Heart right ventricle (tissue), 16 donors: Measurements from ENCODE around the gene BARHL1. TPM values are rescaled to one million over a fixed set of nuclear protein-coding genes. Genes with fewer than 3 reads are reported as not detected.

Experiments
- ATAC-seq, 8 donors: fragments of 200-7000 bp; cut with Tn5 transposase; one replicate each; pipeline ENCODE4 v1.9.1; 2020; ENCODE audit warnings: mild to moderate bottlenecking in 8 of 8, moderate library complexity in 8 of 8, moderate number of reproducible peaks in 1 of 8
- DNase-seq, 2 donors: peaks; one replicate each; pipeline ENCODE4 v3.0.0-alpha.2; 2020
- H3K27ac ChIP-seq, 10 donors: fragments of 200-600 bp; sonication (generic) in 2 of 10; one replicate each; pipeline versions ENCODE4 v1.5.0 to v1.8.0; 2020 to 2022; ENCODE audit warnings: mild to moderate bottlenecking in 3 of 10
- H3K27me3 ChIP-seq, 7 donors: fragments of 200-600 bp; one replicate each; pipeline ENCODE4 v1.8.0; 2021 to 2022; ENCODE audit warnings: mild to moderate bottlenecking in 2 of 7
- H3K36me3 ChIP-seq, 9 donors: fragments of 200-600 bp; sonication (generic) in 1 of 9; one replicate each; pipeline versions ENCODE4 v1.5.0 to v1.8.0; 2020 to 2022; ENCODE audit warnings: mild to moderate bottlenecking in 2 of 9
- H3K4me1 ChIP-seq, 9 donors: fragments of 200-600 bp; sonication (generic) in 1 of 9; one replicate each; pipeline versions ENCODE4 v1.5.0 to v1.8.0; 2020 to 2022; ENCODE audit warnings: mild to moderate bottlenecking in 4 of 9
- H3K4me3 ChIP-seq, 10 donors: fragments of 200-600 bp; sonication (generic) in 2 of 10; one replicate each; pipeline versions ENCODE4 v1.5.0 to v1.8.0; 2020 to 2022; ENCODE audit warnings: mild to moderate bottlenecking in 7 of 10, moderate library complexity in 2 of 10
- H3K9me3 ChIP-seq, 11 donors: fragments of 200-600 bp in 10 of 11; sonication (generic) in 2 of 11; one replicate each; pipeline versions ENCODE4 v1.5.0 to v1.8.0; 2013 to 2022; ENCODE audit warnings: mild to moderate bottlenecking in 2 of 11, control low read depth in 1 of 11, moderate library complexity in 1 of 11
- CTCF ChIP-seq, 9 donors: fragments of 200-600 bp; sonication (generic) in 2 of 9; IDR thresholded peaks; one replicate each; pipeline versions ENCODE4 v1.5.0 to v1.8.0; 2021 to 2022; ENCODE audit warnings: antibody characterized with exemption in 9 of 9, mild to moderate bottlenecking in 5 of 9, moderate library complexity in 1 of 9
- WGBS, 2 donors: extraction: QIAGEN DNeasy Blood & Tissue Kit; methylation state at CpG; one replicate each; pipeline ENCODE4 v1.1.7; 2013; ENCODE audit warnings: inconsistent platforms in 1 of 2; 5-methylcytosine and 5-hydroxymethylcytosine counted together
- intact Hi-C, 10 donors: fragments of 100-400 bp; cut with DNase I; formaldehyde crosslinking; loops; one replicate each; pipeline versions ENCODE4 v1.11.1 to v1.14.2; 2022
- polyA plus RNA-seq, 2 donors: library from polyadenylated mRNA; stranded (reverse); fragments of 200-250 nt; gene quantifications; one replicate each; pipeline ENCODE4 v1.2.3, GENCODE V29; 2013
- total RNA-seq, 10 donors: library from RNA; stranded (reverse); fragmentation: NEBNext Ultra II Directional in 3 of 10; extraction: Animal tissue kit (Norgen Biotek cat#: 25700) in 3 of 10; gene quantifications; one replicate each; pipeline versions ENCODE4 v1.2.1 to v1.2.4, GENCODE V29; 2021 to 2023
- donor health status: Arrhythmogenic right ventricular cardiomyopathy.
- donor health status: ischemic (EF 13 %, LVEDD 7.1; RV severe dilation, severe dysfunction).
- donor health status: healthy with polysubstance abuse.
- donor health status: DM: no; HTN: yes; CAD: no.
- donor health status: DM: no; HTN: no; CAD: no.
- donor health status: ischemic (EF 25% LVEDD 6.9; RV normal size, moderate dysfunction).
- donor health status: ischemic (EF 25% LVEDD 5.7; RV mildly dilated, moderate dysfunction).
- donor health status: healthy.
- donor health status: DM: yes; HTN: yes; CAD: no.
- donor health status: Ischemic cardiomyopathy.
- donor health status: ischemic (EF 35%, LVEDD 5.7; RV mildly dilated, moderate dysfunction).
- donor health status: nonischemic (EF 11% LVEDD 7.7; RV severe dilation, severe dysfunction).
- donor health status: DM: yes; HTN: yes; CAD: no.
- donor health status: PGD.
- donor health status: ischemic (EF 29% LVEDD 5.4; RV normal size, mild dysfunction).
- donor health status: nonischemic (EF 23%, LVEDD 6.1; RV moderate dilation, normal function).

Gene BARHL1
- total and polyA plus RNA-seq, 12 donors: not detected

- H3K9me3 ChIP-seq: no peaks in the 10 kb centered on the region
- no peak overlapping the region for H3K4me3 ChIP-seq
- H3K27me3 ChIP-seq: peaks cover 0 to 28% (median 10%) of the 10 kb centered on the region in 7 donors
- intact Hi-C loops: no loop called here
- no peak overlapping the region for H3K27ac ChIP-seq
- H3K4me1 ChIP-seq: peaks cover 0 to 9% (median 4%) of the 10 kb centered on the region in 9 donors
- no peaks in the 10 kb centered on the region for H3K36me3 ChIP-seq
- DNase-seq: no peak
- WGBS, 2 donors: 59 to 67% methylated on average over 17 of the region's 17 CpGs
- TF ChIP-seq CTCF (IDR thresholded peaks at IDR 0.05): no peak
- no peak for ATAC-seq
Observed at GRCh38 chr9:132548751-132549640, 33.4 kb upstream of the BARHL1 start.

- 87 to 89% methylated on average over 13 of the region's 13 CpGs for WGBS, 2 donors
- no peak for DNase-seq
- Histone ChIP-seq H3K27me3 (peaks cover 0 to 28% (median 7%) of the 10 kb centered on the region in 7 donors), H3K9me3 (no peaks in the 10 kb centered on the region), H3K4me3 (no peak overlapping the region), H3K4me1 (peaks cover 0 to 2% (median under 1%) of the 10 kb centered on the region in 9 donors), H3K27ac (no peak overlapping the region), H3K36me3 (no peaks in the 10 kb centered on the region)
- no peak for ATAC-seq
- intact Hi-C loops: no loop called here
- no peak for TF ChIP-seq CTCF (IDR thresholded peaks at IDR 0.05)
Observed at GRCh38 chr9:132551556-132551955, 30.9 kb upstream of the BARHL1 start.

- H3K4me3 ChIP-seq: no peak overlapping the region
- DNase-seq (no peak), ATAC-seq (no peak)
- H3K27ac ChIP-seq: no peak overlapping the region
- H3K27me3 ChIP-seq: peaks cover 0 to 28% (median 6%) of the 10 kb centered on the region in 7 donors
- H3K9me3 ChIP-seq: no peaks in the 10 kb centered on the region
- no peaks in the 10 kb centered on the region for H3K4me1 ChIP-seq
- no peaks in the 10 kb centered on the region for H3K36me3 ChIP-seq
- intact Hi-C loops: no loop called here
- no peak for TF ChIP-seq CTCF (IDR thresholded peaks at IDR 0.05)
- 93 to 96% methylated on average over 12 of the region's 12 CpGs for WGBS, 2 donors
Observed at GRCh38 chr9:132552041-132552440, 30.4 kb upstream of the BARHL1 start.

GRCh38 chr9:132554755-132555154 is 27.7 kb upstream of the BARHL1 start:
- no peak for DNase-seq
- no peaks in the 10 kb centered on the region for H3K36me3 ChIP-seq
- no peak for ATAC-seq
- intact Hi-C loops: no loop called here
- TF ChIP-seq CTCF (IDR thresholded peaks at IDR 0.05): no peak
- H3K4me1 ChIP-seq: peaks cover 0 to under 1% (median 0%) of the 10 kb centered on the region in 9 donors
- no peak overlapping the region for H3K4me3 ChIP-seq
- no peaks in the 10 kb centered on the region for H3K9me3 ChIP-seq
- H3K27ac ChIP-seq: no peak overlapping the region
- peaks cover 0 to 21% (median 6%) of the 10 kb centered on the region in 7 donors for H3K27me3 ChIP-seq
- 90 to 91% methylated on average over 2 of the region's 2 CpGs for WGBS, 2 donors
